Esophagus squamous epithelium (tissue), 4 donors: ENCODE measurements around the gene SMC5.

ENCODE experiments used
- CTCF ChIP-seq, 6 experiments: fragments of 450-650 bp in 4 of 6; fragments of 200-600 bp in 2 of 6; sonication (generic) in 2 of 6; IDR thresholded peaks; one replicate each; pipeline ENCODE4 v1.5.1; 2016 to 2019; ENCODE audit warnings: antibody characterized with exemption in 6 of 6, mild to moderate bottlenecking in 4 of 6, moderate library complexity in 4 of 6
- POLR2A ChIP-seq, 4 donors: fragments of 450-650 bp; IDR thresholded peaks; one replicate each; pipeline ENCODE4 v1.6.1; 2017; ENCODE audit warnings: antibody characterized with exemption in 4 of 4, mild to moderate bottlenecking in 4 of 4, moderate library complexity in 3 of 4

GRCh38 chr9:70297141-70297540 lies 38.4 kb downstream of the SMC5 start:
- no peak for TF ChIP-seq CTCF (IDR thresholded peaks at IDR 0.05)
- TF ChIP-seq POLR2A (IDR thresholded peaks at IDR 0.05): no peak
